ENCODE data around the gene IVD.

Gene IVD

GRCh38 chr15:40379374-40379773, 26.2 kb upstream of the IVD start:
- DNase-seq = no peak

- no peak for DNase-seq
These were observed 25.7 kb upstream of the IVD start for GRCh38 chr15:40379853-40380252.

- no peak for DNase-seq
These were observed 25.0 kb upstream of the IVD start for GRCh38 chr15:40380636-40381035.

GRCh38 chr15:40381818-40382529, 23.6 kb upstream of the IVD start:
- DNase-seq = no peak

DNA sequence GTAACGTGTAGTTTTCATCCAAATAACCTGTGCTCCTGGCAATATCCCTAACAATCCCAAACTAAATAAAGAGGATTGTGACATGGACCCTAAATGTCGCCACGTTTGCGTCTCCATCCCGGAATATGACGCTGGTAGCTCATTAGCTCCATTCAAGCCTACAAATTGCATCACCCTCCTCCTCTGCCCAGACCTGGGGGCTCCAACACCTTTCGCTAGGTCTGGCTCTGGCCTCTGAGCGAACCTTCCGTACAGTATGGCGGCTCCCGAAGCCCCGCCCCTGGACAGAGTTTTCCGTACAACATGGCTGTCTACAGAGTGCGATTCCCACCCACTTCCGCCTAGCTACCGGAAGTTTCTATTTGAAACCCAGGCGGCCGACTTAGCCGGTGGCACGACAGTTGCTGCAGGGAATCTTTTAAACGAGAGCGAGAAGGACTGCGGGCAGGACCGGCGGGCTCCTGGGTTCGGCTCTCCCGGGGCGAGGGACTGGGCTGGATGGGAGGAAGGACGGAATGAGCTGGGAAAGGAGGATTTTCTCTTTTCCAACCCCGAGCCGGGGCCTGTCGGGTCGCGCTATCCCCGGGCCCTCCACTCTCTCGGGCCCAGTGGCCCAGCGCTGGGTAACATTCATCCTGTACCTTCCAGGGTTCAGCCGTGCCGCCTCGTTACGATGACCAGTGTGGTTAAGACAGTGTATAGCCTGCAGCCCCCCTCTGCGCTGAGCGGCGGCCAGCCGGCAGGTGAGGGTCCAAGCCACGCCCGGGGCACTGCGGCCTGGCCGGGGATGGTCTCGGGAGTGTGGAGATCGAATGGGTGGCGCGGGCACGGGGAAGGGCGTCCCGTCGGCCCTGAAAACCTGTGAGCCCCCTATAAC, 22.8 kb upstream of the IVD start, which contains the start of gene KNSTRN:
KNSTRN (plus strand) TSS at position 142 of the 877 bp plus-strand sequence; CDS start at position 257, 115 bp downstream.
- peak; percentile 51 for DNase-seq

- no peak for DNase-seq
These were observed 19.1 kb upstream of the IVD start for GRCh38 chr15:40386480-40386879.

DNA sequence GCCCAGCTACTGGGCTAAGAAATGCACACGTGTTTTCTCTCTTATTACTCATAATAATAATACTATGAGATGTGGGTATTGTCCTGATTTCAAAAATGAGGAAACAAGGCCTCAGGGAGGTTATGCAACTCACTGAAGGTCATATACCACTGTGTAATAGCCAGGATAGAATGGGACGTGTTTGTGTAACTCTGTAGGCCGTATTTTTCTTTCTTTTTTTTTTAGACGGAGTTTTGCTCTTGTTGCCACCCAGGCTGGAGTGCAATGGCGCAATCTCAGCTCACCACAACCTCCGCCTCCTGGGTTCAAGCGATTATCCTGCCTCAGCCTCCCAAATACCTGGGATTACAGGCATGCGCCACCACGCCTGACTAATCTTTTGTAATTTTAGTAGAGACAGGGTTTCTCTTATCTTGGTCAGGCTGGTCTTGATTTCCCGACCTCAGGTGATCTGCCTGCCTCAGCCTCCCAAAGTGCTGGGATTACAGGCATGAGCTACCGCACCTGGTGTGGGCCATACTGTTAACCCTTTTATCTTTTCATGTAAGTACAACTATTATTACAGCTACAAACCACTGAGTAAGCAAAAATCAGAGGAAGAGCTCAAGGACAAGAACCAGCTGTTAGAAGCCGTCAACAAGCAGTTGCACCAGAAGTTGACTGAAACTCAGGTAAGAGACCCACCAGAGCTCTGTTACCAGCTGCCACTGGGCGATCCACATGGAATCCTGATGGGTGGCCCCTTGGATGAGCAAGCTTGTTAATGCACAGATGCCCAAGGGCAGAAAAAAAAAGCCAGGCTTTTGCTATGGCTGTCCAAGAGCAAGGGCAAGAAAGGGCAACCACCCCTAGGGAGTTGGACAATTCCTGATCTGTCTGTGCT, 16.4 kb upstream of the IVD start:
- peak; percentile 59 for DNase-seq

DNA sequence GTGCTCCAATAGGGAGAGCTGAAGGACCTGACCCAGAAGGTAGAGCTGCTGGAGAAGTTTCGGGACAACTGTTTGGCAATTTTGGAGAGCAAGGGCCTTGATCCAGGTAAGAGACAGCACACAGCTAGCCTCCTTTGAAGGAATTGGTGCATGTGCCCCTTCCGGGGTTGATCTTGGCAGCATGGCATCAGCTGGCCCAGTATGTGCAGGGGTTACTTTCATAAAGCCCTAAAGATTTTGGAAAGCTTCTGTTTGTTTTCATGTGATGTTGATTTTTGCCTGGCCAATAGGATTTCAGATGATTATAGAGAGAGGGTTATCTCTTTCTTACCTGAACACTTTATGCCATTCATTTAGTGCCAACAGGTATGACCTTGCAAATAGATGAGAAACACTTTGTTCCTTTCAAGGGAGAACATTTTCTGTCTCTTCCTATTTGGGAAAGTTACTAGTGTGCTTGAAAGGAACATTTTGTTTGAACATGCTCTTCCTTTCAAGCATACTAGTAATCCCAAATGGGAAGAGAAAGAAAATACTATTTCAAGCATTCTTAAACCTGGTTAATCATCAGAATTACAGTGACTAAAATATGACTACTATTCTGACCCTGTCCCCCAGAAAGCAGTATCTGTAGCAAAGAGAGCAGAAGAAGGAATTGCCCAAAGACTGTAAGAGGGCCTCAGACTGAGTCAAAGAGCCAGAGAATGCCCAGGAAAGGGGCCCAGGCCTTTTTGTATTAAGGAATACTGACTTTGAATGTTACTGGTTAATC, 15.6 kb upstream of the IVD start:
- no peak for DNase-seq

DNA sequence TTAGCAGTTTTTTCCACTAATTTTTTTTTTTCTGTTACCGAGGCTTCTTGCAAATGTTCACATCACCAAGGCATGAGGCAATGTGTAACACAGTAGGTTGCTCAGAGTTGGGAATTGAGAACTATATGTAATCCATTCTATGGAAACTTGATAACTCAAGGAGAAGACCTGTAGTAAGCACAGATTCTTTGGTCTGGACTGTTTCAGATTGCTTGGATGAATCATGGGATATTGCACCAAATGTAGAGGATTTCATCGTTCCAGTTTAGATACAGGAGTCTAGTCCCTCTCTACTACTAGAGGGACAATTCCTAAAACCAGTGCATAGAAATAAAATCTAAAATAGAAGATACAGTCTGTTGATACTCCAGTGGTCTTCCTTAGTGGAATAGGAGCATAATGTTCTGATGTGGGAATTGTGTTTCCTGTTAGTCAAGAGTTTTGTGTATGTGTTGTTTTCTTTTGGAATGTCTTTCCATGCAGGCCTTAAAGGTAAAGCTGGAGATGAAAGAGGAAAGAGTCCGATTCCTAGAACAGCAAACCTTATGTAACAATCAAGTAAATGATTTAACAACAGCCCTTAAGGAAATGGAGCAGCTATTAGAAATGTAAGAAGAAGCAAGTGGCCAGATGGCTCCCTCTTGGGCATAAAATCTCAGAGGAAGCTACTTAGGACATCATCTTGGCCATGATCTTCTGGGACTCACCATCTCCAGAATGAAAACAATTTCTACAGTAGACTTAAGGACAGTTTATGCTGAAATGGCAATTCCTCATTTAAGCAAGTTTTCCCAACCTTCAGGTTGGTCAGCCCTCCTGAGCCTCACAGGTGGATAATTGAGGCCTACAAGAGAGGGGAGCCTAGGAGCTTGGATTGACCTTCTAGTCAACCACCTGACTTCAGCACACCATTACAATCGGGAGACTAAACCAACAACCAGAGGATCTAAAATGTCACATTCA, 12.3 kb upstream of the IVD start:
- no peak for DNase-seq

GRCh38 chr15:40397688-40398412, 7.7 kb upstream of the IVD start:
- DNase-seq = no peak

- DNase-seq = peak; percentile 79
These were observed 7.2 kb upstream of the IVD start for GRCh38 chr15:40398413-40398873.

GRCh38 chr15:40399370-40399769, 6.2 kb upstream of the IVD start:
- DNase-seq = no peak

- DNase-seq = no peak
These were observed 1.9 kb downstream of the IVD start for GRCh38 chr15:40407330-40407990.

DNA sequence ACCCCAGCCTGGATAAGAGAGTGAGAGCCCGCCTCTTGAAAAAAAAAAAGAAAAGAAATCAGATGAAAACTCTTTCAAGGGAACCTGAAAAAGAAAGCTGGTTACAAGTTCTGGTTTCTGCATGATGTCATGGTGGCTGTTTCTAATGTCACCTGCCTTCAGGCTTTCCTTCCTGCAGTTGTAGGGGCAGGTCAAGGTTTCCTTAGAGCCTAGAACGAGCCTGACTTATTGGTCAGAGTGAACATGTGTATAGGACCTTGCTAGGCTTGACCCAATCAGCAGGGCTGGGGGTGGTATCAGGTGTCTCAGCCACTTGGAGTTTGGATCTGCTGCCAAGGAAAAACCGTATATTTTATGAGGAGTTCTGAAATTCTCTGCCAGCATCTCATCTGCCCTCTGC, 3.8 kb downstream of the IVD start:
- DNase-seq = no peak

DNA sequence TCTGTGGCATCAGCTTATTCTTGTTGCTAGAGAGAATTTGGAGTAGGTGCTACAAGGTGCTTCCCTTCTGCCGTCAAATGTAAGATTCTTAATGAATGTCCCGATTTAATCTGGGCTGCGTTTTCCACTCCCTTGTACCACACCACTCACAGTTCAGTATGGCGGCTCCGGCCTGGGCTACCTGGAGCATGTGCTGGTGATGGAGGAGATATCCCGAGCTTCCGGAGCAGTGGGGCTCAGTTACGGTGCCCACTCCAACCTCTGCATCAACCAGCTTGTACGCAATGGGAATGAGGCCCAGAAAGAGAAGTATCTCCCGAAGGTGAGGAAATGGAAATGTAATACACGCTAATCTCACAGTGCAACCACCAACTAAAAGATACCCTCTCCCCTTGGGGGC, 4.9 kb downstream of the IVD start:
- no peak for DNase-seq

DNA sequence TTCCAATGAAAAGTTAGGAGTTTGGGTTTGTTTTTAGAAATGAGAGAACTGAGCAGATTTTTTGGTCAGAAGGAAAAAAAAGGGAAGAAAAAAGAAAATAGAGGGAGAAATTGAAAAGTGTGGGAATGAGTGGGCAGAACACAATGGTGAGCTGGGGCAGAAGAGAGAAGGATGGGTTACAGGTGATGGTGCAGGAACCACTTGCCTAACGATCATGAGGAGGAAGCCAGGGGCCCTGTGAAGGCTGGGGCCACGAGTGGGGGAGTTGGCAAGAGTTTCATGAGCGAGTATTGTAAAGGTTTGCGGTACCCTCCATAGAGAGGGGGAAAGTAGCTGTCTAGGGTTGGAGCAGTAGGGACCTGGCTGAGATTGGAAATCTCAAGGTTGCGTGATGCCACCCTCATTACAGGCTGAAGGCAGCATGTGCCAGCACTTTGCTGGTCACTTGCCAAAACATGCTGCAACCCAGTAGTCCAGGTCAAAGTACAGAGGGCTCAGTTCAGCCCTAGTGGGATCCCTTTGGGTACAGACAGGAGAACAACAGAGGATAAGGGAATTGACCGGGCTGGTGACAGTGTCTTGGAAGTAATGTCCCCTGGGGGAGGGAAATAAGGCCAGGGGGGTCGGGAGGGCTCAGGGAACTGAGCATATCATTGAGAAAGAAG, 6.6 kb downstream of the IVD start:
- no peak for DNase-seq

GRCh38 chr15:40413036-40413435, 7.4 kb downstream of the IVD start:
- DNase-seq = no peak

DNA sequence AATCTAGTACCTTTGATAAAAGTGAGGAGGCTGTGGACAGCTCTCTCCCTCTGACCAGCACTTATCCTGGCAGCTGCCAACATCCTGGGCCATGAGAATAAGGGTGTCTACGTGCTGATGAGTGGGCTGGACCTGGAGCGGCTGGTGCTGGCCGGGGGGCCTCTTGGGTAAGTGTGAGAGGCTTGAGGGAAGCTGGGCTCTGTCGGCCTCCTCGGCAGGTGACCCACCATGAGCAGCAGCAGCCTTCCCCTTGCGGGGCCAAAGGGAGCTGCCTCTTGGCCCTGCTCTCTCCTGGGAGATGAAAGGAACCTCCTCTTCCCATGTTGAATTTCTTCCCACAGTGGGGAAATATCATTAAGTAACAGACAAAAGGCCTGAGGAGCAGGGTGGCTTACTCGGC, 9.2 kb downstream of the IVD start:
- no peak for DNase-seq

- no peak for DNase-seq
These were observed 9.6 kb downstream of the IVD start for GRCh38 chr15:40415226-40415625.
